HEK293 (cell line): ENCODE measurements around the gene KLF16.
A peak's percentile ranks its signal among the peaks of the same experiment; 100 is the strongest.

ENCODE experiments used
- CTCF ChIA-PET: fragments of 350-600 bp; formaldehyde crosslinking; extraction: SDS; loops from one replicate; lab custom pipeline; 2021; ENCODE audit warnings: antibody characterized with exemption; lab: Yijun Ruan, JAX
- POLR2A ChIA-PET: fragments of 300-600 bp; formaldehyde crosslinking; extraction: SDS; loops from one replicate; lab custom pipeline; 2020; ENCODE audit warnings: antibody characterized with exemption, inconsistent platforms; lab: Yijun Ruan, JAX
- H3K27ac ChIP-seq: fragments of 200-500 bp; sonication (Bioruptor generic); 2 replicates; pipeline ENCODE4 v1.5.1; 2014; ENCODE audit warnings: low read depth, low read length, control low read depth, inconsistent platforms; ENCODE audit errors: extremely low read depth
- H3K36me3 ChIP-seq, 2 experiments: fragments of 200-500 bp in 1 of 2; sonication (Bioruptor generic) in 1 of 2; 1 replicate in 1 of 2; 2 replicates in 1 of 2; pipeline ENCODE4 v1.5.1; 2014 to 2017; ENCODE audit warnings: inconsistent platforms in 2 of 2, low read length in 2 of 2; ENCODE audit not compliant: control insufficient read depth in 2 of 2, insufficient read depth in 1 of 2
- H3K4me1 ChIP-seq: fragments of 200-500 bp; sonication (Bioruptor generic); 2 replicates; pipeline ENCODE4 v1.5.1; 2014; ENCODE audit warnings: mild to moderate bottlenecking, low read length, inconsistent platforms; ENCODE audit not compliant: control insufficient read depth, insufficient read depth
- H3K4me3 ChIP-seq: 2 replicates; pipeline ENCODE4 v1.5.1; 2011; ENCODE audit warnings: low read depth, mild to moderate bottlenecking, control low read depth, low read length, moderate library complexity
- H3K9me3 ChIP-seq: fragments of 200-500 bp; sonication (Bioruptor generic); 2 replicates; pipeline ENCODE4 v1.5.1; 2014; ENCODE audit warnings: low read depth, low read length, inconsistent platforms; ENCODE audit not compliant: control insufficient read depth, insufficient read depth
- HIC1 ChIP-seq: fragments of 450-650 bp; formaldehyde crosslinking; IDR thresholded peaks from 2 replicates; pipeline ENCODE4 v1.5.1; 2016; ENCODE audit warnings: missing biosample characterization, missing genetic modification characterization
- KLF1 ChIP-seq: fragments of 450-650 bp; formaldehyde crosslinking; IDR thresholded peaks from 2 replicates; pipeline ENCODE4 v1.5.1; 2016; ENCODE audit warnings: missing biosample characterization, missing genetic modification characterization
- KLF8 ChIP-seq: fragments of 450-650 bp; formaldehyde crosslinking; IDR thresholded peaks from 2 replicates; pipeline ENCODE4 v1.5.1; 2016; ENCODE audit warnings: missing biosample characterization, missing genetic modification characterization
- PRDM1 ChIP-seq: fragments of 450-650 bp; formaldehyde crosslinking; IDR thresholded peaks from 2 replicates; pipeline ENCODE4; 2016; ENCODE audit warnings: missing biosample characterization, missing genetic modification characterization
- PRDM10 ChIP-seq: fragments of 450-650 bp; formaldehyde crosslinking; IDR thresholded peaks from 2 replicates; pipeline ENCODE4 v1.5.1; 2016; ENCODE audit warnings: missing biosample characterization, missing genetic modification characterization
- SP2 ChIP-seq: fragments of 450-650 bp; formaldehyde crosslinking; IDR thresholded peaks from 2 replicates; pipeline ENCODE4 v1.5.1; 2016; ENCODE audit warnings: missing biosample characterization, missing genetic modification characterization
- SP7 ChIP-seq: fragments of 450-650 bp; formaldehyde crosslinking; IDR thresholded peaks from 2 replicates; pipeline ENCODE4 v1.5.1; 2016; ENCODE audit warnings: missing biosample characterization, missing genetic modification characterization
- WT1 ChIP-seq: fragments of 450-650 bp; formaldehyde crosslinking; IDR thresholded peaks from 2 replicates; pipeline ENCODE4 v1.5.1; 2016; ENCODE audit warnings: missing biosample characterization, missing genetic modification characterization
- YY2 ChIP-seq: fragments of 450-650 bp; formaldehyde crosslinking; IDR thresholded peaks from 2 replicates; pipeline ENCODE4 v1.5.1; 2016; ENCODE audit warnings: missing biosample characterization, missing genetic modification characterization
- ZBTB8A ChIP-seq: fragments of 450-650 bp; formaldehyde crosslinking; IDR thresholded peaks from 2 replicates; pipeline ENCODE4 v1.5.1; 2016; ENCODE audit warnings: missing biosample characterization, missing genetic modification characterization
- ZFP69B ChIP-seq: fragments of 450-650 bp; formaldehyde crosslinking; IDR thresholded peaks from 2 replicates; pipeline ENCODE4 v1.5.1; 2016; ENCODE audit warnings: missing biosample characterization, missing genetic modification characterization
- ZNF157 ChIP-seq: fragments of 450-650 bp; formaldehyde crosslinking; IDR thresholded peaks from 2 replicates; pipeline ENCODE4 v1.5.1; 2016; ENCODE audit warnings: missing biosample characterization, missing genetic modification characterization
- ZNF18 ChIP-seq: fragments of 450-650 bp; formaldehyde crosslinking; IDR thresholded peaks from 2 replicates; pipeline ENCODE4 v1.5.1; 2016; ENCODE audit warnings: missing biosample characterization, missing genetic modification characterization
- ZNF211 ChIP-seq: fragments of 450-650 bp; formaldehyde crosslinking; IDR thresholded peaks from 2 replicates; pipeline ENCODE4 v1.5.1; 2016; ENCODE audit warnings: low read depth, missing biosample characterization, missing genetic modification characterization
- ZNF324 ChIP-seq: fragments of 450-650 bp; formaldehyde crosslinking; IDR thresholded peaks from 2 replicates; pipeline ENCODE4 v1.5.1; 2016; ENCODE audit warnings: missing biosample characterization, missing genetic modification characterization
- ZNF335 ChIP-seq: fragments of 450-650 bp; formaldehyde crosslinking; conservative IDR thresholded peaks from 2 replicates; pipeline ENCODE4 v1.5.1; 2016; ENCODE audit warnings: missing biosample characterization, missing genetic modification characterization
- ZNF341 ChIP-seq: fragments of 450-650 bp; formaldehyde crosslinking; IDR thresholded peaks from 2 replicates; pipeline ENCODE4; 2016; ENCODE audit warnings: low read depth, missing biosample characterization, missing genetic modification characterization
- ZNF48 ChIP-seq: fragments of 450-650 bp; formaldehyde crosslinking; IDR thresholded peaks from 2 replicates; pipeline ENCODE4 v1.5.1; 2016; ENCODE audit warnings: missing biosample characterization, missing genetic modification characterization
- ZNF600 ChIP-seq: fragments of 450-650 bp; formaldehyde crosslinking; IDR thresholded peaks from 2 replicates; pipeline ENCODE4 v1.5.1; 2016; ENCODE audit warnings: missing biosample characterization, missing genetic modification characterization
- ZNF692 ChIP-seq: fragments of 450-650 bp; formaldehyde crosslinking; IDR thresholded peaks from 2 replicates; pipeline ENCODE4 v1.5.1; 2016; ENCODE audit warnings: missing biosample characterization, missing genetic modification characterization
- ZNF701 ChIP-seq: fragments of 450-650 bp; formaldehyde crosslinking; IDR thresholded peaks from 2 replicates; pipeline ENCODE4 v1.5.1; 2016; ENCODE audit warnings: missing biosample characterization, missing genetic modification characterization

Gene KLF16

GRCh38 chr19:1907563-1908363, 44.4 kb upstream of the KLF16 start:
- TF ChIP-seq HIC1 (tag by site-specific recombination) = 0 out of 2 replicates have a peak, but pooled peaks have one; percentile 16
- TF ChIP-seq ZNF324 (tag by site-specific recombination) = no peak
- peak; percentile 50; the same call in 1 of the 2 replicates for TF ChIP-seq ZNF692
- peak; percentile 41; the same call in 1 of the 2 replicates for TF ChIP-seq ZFP69B (tag by site-specific recombination)
- TF ChIP-seq KLF1 = 0 out of 2 replicates have a peak, but pooled peaks have one; percentile 33
- peak; percentile 13; the same call in 1 of the 2 replicates for TF ChIP-seq SP2 (tag by site-specific recombination)
- TF ChIP-seq ZNF600 (tag by site-specific recombination) = peak; percentile 61; the same call in 1 of the 2 replicates
- no peak for TF ChIP-seq ZNF211 (tag by site-specific recombination)
- 0 out of 2 replicates have a peak, but pooled peaks have one; percentile 40 for TF ChIP-seq ZBTB8A (tag by site-specific recombination)
- POLR2A ChIA-PET = interaction anchor here (0.5 to 1.0 kb wide), 2 partner anchors 10 to 103 kb away, joined by 3 to 8 read pairs; no protein-coding TSS in a partner anchor
- Histone ChIP-seq H3K27ac (peak overlapping the region; percentile 3; the same call in 1 of the 2 replicates), H3K36me3 (peaks cover 0 to 32% of the 10 kb centered on the region in 2 experiments; a peak in 2 of 3 replicates), H3K9me3 (no peaks in the 10 kb centered on the region), H3K4me3 (no peak overlapping the region), H3K4me1 (peaks cover 12% of the 10 kb centered on the region)
- CTCF ChIA-PET = no interaction called here

- H3K4me1 ChIP-seq = peaks cover 12% of the 10 kb centered on the region
- TF ChIP-seq ZNF335 (tag by site-specific recombination) (no peak), PRDM1 (tag by site-specific recombination) (no peak), ZNF157 (no peak), ZNF48 (tag by site-specific recombination) (no peak), ZNF18 (tag by site-specific recombination) (0 out of 2 replicates have a peak, but pooled peaks have one; percentile 3), ZNF341 (tag by site-specific recombination) (peak; percentile 91), KLF8 (tag by site-specific recombination) (no peak), SP7 (tag by site-specific recombination) (no peak), ZNF701 (tag by site-specific recombination) (no peak), PRDM10 (peak; percentile 92), YY2 (tag by site-specific recombination) (no peak), WT1 (tag by site-specific recombination) (no peak)
- 0 out of 2 replicates have a peak overlapping the region, but pooled peaks have one; percentile 3 for H3K27ac ChIP-seq
- ChIA-PET POLR2A (interaction anchor here (1.0 to 1.1 kb wide), 2 partner anchors 10 to 314 kb away, joined by 3 to 4 read pairs; no protein-coding TSS in a partner anchor), CTCF (no interaction called here)
- peaks cover 0 to 25% of the 10 kb centered on the region in 2 experiments; a peak in 2 of 3 replicates for H3K36me3 ChIP-seq
- H3K4me3 ChIP-seq = no peak overlapping the region
- H3K9me3 ChIP-seq = no peaks in the 10 kb centered on the region
Measured at GRCh38 chr19:1906985-1907562, 43.7 kb upstream of the KLF16 start.
